Smooth muscle cell (in vitro differentiated cells): ENCODE data around the gene BPIFB4. TPM values are rescaled to one million over a fixed set of nuclear protein-coding genes. Genes with fewer than 3 reads are reported as not detected.

Source experiments
- DNase-seq: peaks from one replicate; lab custom pipeline; 2025; ENCODE audit not compliant: unreplicated experiment; lab: John Stamatoyannopoulos, UW
- H2AFZ ChIP-seq: fragments of 200-600 bp; sonication (generic); 2 replicates; pipeline ENCODE4 v1.6.0; 2016; ENCODE audit warnings: antibody characterized with exemption, low read depth, mild to moderate bottlenecking
- H3F3A ChIP-seq: fragments of 200-600 bp; sonication (generic); 2 replicates; pipeline ENCODE4 v1.6.0; 2017; ENCODE audit warnings: antibody characterized with exemption, low read depth
- H3K27ac ChIP-seq: fragments of 200-600 bp; sonication (generic); 2 replicates; pipeline ENCODE4 v1.5.1; 2016; ENCODE audit warnings: low read depth, mild to moderate bottlenecking
- H3K27me3 ChIP-seq: fragments of 200-600 bp; sonication (generic); 2 replicates; pipeline ENCODE4 v1.6.1; 2016; ENCODE audit warnings: low read depth, mild to moderate bottlenecking
- H3K36me3 ChIP-seq: fragments of 200-600 bp; sonication (generic); 2 replicates; pipeline ENCODE4 v1.5.1; 2016; ENCODE audit warnings: low read depth
- H3K4me1 ChIP-seq: fragments of 200-600 bp; sonication (generic); 2 replicates; pipeline ENCODE4 v1.5.1; 2016; ENCODE audit warnings: low read depth
- H3K4me2 ChIP-seq: fragments of 200-600 bp; sonication (generic); 2 replicates; pipeline ENCODE4 v1.6.0; 2016; ENCODE audit warnings: mild to moderate bottlenecking
- H3K4me3 ChIP-seq: fragments of 200-600 bp; sonication (generic); 2 replicates; pipeline ENCODE4 v1.5.1; 2016; ENCODE audit warnings: mild to moderate bottlenecking
- H3K79me2 ChIP-seq: fragments of 200-600 bp; sonication (generic); 2 replicates; pipeline ENCODE4 v1.6.0; 2016; ENCODE audit warnings: low read depth, mild to moderate bottlenecking
- H3K9ac ChIP-seq: fragments of 200-600 bp; sonication (generic); 2 replicates; pipeline ENCODE4 v1.6.0; 2016; ENCODE audit warnings: low read depth
- H3K9me3 ChIP-seq: fragments of 200-600 bp; sonication (generic); replicated peaks from 2 replicates; pipeline ENCODE4 v1.5.1; 2016; ENCODE audit warnings: low read depth
- H4K20me1 ChIP-seq: fragments of 200-600 bp; sonication (generic); 2 replicates; pipeline ENCODE4 v1.6.0; 2016; ENCODE audit warnings: low read depth
- WGBS: methylation state at CpG from one replicate; pipeline ENCODE4 v1.1.7; 2016; ENCODE audit warnings: low lambda C conversion rate; 5-methylcytosine and 5-hydroxymethylcytosine counted together
- polyA plus RNA-seq: library from polyadenylated mRNA; unstranded; fragments of >200 nt; fragmentation: Nextera tagmentation; extraction: Ambion mirVana; gene quantifications from 2 replicates; pipeline ENCODE4 v1.2.1, GENCODE V29; 2016
- total RNA-seq: library from RNA; depleted of rRNA; stranded (reverse); fragments of >200 nt; gene quantifications from 2 replicates; pipeline ENCODE4 v1.2.3, GENCODE V29; 2014
- TF ChIP-seq, protein P1 (sequence below): fragments of 200-600 bp; sonication (generic); IDR thresholded peaks from 2 replicates; pipeline ENCODE4 v1.5.1; 2017; ENCODE audit warnings: borderline replicate concordance, mild to moderate bottlenecking, antibody characterized with exemption; ENCODE audit not compliant: insufficient read depth, poor library complexity, severe bottlenecking

BPIFB4 gene
- total and polyA plus RNA-seq, 2 experiments from 2014 or later, result not detected

DNA sequence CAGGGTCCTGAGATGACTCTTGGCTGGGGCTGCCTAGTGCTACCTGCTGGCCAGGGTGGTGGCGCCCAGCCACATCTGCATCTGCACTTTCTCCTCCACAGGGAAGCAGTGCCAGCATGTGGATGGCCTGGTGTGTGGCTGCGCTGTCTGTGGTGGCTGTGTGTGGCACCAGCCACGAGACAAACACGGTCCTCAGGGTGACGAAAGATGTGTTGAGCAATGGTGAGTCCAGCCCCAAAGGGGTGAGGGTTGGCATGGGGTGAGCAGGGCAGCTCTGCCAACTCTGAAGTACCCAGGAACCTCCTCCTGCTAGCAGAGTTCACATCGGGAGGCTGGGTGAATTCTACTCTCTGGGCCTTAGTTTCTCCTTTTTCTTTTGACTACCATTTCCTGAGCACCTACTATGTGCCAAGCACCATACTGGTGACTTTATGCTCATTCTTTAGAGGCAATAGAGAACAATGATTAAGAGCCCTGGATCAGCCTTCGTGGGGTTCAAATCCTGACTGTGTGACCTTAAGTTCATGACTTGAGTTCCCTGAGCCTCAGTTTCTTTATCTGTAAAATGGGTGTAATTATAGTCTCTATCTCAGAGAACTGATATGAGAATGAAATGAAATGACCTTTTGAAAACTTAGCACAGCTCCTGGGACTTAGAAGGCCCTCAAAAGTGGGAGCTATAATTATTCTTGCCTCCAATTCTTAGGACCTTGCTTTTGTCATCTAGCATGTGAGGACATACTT, 2.1 kb downstream of the BPIFB4 start:
- TF ChIP-seq, protein P1, sequence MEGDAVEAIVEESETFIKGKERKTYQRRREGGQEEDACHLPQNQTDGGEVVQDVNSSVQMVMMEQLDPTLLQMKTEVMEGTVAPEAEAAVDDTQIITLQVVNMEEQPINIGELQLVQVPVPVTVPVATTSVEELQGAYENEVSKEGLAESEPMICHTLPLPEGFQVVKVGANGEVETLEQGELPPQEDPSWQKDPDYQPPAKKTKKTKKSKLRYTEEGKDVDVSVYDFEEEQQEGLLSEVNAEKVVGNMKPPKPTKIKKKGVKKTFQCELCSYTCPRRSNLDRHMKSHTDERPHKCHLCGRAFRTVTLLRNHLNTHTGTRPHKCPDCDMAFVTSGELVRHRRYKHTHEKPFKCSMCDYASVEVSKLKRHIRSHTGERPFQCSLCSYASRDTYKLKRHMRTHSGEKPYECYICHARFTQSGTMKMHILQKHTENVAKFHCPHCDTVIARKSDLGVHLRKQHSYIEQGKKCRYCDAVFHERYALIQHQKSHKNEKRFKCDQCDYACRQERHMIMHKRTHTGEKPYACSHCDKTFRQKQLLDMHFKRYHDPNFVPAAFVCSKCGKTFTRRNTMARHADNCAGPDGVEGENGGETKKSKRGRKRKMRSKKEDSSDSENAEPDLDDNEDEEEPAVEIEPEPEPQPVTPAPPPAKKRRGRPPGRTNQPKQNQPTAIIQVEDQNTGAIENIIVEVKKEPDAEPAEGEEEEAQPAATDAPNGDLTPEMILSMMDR, result no peak
- Histone ChIP-seq H3K4me2 (no peak overlapping the region), H3K4me3 (no peak overlapping the region), H3K27me3 (no peaks in the 10 kb centered on the region), H3K36me3 (no peaks in the 10 kb centered on the region), H3K9ac (no peak overlapping the region), H3K9me3 (no peaks in the 10 kb centered on the region), H3K4me1 (no peaks in the 10 kb centered on the region), H3K79me2 (no peaks in the 10 kb centered on the region), H4K20me1 (no peaks in the 10 kb centered on the region), H3K27ac (no peak overlapping the region), H3F3A (no peaks in the 10 kb centered on the region), H2AFZ (no peak overlapping the region)
- no peak for DNase-seq
- WGBS, result 93% methylated on average over 7 of the region's 7 CpGs

DNA sequence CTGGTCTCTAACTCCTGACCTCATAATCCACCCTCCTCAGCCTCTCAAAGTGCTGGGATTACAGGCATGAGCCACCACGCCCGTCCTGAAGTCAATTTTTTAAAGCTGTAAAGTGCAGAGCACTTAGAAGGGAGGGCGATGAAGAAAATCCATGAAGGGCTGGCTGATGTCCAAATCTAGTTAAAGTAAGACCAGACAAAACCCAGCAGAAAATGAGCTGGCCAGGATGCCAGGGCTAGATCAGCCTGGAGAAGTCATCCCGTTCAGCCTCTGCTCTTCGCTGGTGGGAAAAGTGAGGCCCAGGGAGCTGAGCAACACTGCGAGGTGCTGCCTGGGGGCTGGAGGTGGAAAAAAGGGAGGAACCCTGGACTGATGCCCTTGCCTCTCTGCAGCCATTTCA, 3.1 kb downstream of the BPIFB4 start:
- TF ChIP-seq, protein P1, result no peak
- Histone ChIP-seq H3K36me3 (no peaks in the 10 kb centered on the region), H2AFZ (no peak overlapping the region), H3K4me2 (no peak overlapping the region), H3K9ac (no peak overlapping the region), H3K27ac (no peak overlapping the region), H3K4me1 (no peaks in the 10 kb centered on the region), H3K27me3 (no peaks in the 10 kb centered on the region), H3K4me3 (no peak overlapping the region), H3F3A (no peaks in the 10 kb centered on the region), H3K9me3 (no peaks in the 10 kb centered on the region), H4K20me1 (no peaks in the 10 kb centered on the region), H3K79me2 (no peaks in the 10 kb centered on the region)
- DNase-seq, result no peak
- 57% methylated on average over 6 of the region's 6 CpGs for WGBS

DNA sequence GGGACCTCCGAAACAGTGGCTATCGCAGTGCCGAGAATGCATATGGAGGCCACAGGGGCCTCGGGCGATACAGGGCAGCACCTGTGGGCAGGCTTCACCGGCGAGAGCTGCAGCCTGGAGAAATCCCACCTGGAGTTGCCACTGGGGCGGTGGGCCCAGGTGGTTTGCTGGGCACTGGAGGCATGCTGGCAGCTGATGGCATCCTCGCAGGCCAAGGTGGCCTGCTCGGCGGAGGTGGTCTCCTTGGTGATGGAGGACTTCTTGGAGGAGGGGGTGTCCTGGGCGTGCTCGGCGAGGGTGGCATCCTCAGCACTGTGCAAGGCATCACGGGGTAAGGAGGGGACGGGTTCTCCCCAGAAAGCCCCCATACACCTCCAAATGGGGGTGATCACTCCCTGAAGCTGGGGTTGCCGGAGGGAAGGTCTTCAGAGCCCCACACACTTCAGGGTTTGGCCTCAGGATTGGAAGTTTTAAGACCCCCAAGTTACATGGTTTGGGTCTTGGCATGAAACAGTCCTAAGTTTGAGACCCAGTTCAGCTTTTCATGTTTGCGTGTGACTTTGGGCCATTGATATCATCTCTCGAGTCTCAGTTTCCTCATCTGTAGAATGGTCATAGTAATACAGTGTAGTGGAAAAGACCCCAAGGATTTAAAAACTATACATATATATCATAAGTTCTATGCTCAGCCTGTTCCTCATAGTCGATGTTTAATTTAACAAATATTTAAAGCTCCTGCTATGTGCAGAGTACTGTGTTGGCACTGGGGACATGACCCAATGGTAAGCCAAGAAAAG, 4.3 kb downstream of the BPIFB4 start:
- H3K4me3 ChIP-seq, result no peak overlapping the region
- H3K36me3 ChIP-seq, result no peaks in the 10 kb centered on the region
- H3K27ac ChIP-seq, result no peak overlapping the region
- no peak overlapping the region for H3K9ac ChIP-seq
- no peaks in the 10 kb centered on the region for H3K79me2 ChIP-seq
- H4K20me1 ChIP-seq, result no peaks in the 10 kb centered on the region
- H3F3A ChIP-seq, result no peaks in the 10 kb centered on the region
- H3K9me3 ChIP-seq, result no peaks in the 10 kb centered on the region
- no peaks in the 10 kb centered on the region for H3K4me1 ChIP-seq
- 94% methylated on average over 20 of the region's 20 CpGs for WGBS
- H2AFZ ChIP-seq, result no peak overlapping the region
- H3K4me2 ChIP-seq, result no peak overlapping the region
- no peaks in the 10 kb centered on the region for H3K27me3 ChIP-seq
- DNase-seq, result no peak
- TF ChIP-seq, protein P1, result no peak
